ENCODE data around the gene ZSCAN31.

DNA sequence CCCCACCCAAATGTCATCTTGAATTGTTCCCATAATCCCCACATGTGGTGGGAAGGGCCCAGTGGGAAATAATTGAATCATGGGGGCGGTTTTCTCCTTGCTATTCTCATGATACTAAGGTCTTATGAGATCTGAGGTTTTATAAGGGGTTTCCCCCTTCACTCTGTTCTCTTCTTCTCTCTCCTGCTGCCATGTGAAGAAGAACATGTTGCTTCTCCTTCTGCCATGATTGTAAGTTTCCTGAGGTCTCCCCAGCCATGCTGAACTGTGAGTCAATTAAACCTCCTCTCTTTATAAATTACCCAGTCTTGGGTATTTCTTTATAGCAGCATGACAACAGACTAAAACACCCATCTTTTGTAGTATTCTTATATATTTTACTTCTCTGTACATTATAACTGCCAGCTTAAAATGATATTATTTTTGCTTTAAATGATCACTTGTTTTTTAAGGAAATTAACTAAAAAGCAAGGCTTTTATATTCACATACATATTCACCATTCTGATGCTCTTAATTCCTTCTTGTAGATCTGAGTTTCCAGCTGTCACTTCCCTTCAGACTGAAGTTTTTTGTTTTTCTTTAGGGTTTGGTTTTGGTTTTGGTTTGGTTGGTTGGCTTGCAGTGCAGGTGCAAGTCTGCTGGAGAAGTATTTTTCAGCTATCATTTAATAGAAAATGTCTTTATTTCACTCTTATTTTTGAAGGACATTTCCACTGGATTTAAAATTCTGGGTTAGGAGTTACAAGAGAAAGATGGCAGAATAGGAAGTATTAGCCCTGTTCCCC, 4.6 kb upstream of the ZSCAN31 start:
- TF ChIP-seq, protein P1, sequence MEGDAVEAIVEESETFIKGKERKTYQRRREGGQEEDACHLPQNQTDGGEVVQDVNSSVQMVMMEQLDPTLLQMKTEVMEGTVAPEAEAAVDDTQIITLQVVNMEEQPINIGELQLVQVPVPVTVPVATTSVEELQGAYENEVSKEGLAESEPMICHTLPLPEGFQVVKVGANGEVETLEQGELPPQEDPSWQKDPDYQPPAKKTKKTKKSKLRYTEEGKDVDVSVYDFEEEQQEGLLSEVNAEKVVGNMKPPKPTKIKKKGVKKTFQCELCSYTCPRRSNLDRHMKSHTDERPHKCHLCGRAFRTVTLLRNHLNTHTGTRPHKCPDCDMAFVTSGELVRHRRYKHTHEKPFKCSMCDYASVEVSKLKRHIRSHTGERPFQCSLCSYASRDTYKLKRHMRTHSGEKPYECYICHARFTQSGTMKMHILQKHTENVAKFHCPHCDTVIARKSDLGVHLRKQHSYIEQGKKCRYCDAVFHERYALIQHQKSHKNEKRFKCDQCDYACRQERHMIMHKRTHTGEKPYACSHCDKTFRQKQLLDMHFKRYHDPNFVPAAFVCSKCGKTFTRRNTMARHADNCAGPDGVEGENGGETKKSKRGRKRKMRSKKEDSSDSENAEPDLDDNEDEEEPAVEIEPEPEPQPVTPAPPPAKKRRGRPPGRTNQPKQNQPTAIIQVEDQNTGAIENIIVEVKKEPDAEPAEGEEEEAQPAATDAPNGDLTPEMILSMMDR (IDR thresholded peaks at IDR 0.05), result no peak
- no peak for TF ChIP-seq ZFX (IDR thresholded peaks at IDR 0.05; ENCODE audit: borderline replicate concordance)
